Stimulated activated CD4-positive, alpha-beta T cell treated with anti-CD3 and anti-CD28 coated beads, Interleukin-4, amount 100 ng/mL, for 4 hours (primary cell): ENCODE measurements around the gene HS3ST5.

Experiments used
- DNase-seq, 2 experiments: peaks; one replicate each; pipeline ENCODE4 v3.0.0-alpha.2; 2020

The HS3ST5 gene, protein sequence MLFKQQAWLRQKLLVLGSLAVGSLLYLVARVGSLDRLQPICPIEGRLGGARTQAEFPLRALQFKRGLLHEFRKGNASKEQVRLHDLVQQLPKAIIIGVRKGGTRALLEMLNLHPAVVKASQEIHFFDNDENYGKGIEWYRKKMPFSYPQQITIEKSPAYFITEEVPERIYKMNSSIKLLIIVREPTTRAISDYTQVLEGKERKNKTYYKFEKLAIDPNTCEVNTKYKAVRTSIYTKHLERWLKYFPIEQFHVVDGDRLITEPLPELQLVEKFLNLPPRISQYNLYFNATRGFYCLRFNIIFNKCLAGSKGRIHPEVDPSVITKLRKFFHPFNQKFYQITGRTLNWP

DNA sequence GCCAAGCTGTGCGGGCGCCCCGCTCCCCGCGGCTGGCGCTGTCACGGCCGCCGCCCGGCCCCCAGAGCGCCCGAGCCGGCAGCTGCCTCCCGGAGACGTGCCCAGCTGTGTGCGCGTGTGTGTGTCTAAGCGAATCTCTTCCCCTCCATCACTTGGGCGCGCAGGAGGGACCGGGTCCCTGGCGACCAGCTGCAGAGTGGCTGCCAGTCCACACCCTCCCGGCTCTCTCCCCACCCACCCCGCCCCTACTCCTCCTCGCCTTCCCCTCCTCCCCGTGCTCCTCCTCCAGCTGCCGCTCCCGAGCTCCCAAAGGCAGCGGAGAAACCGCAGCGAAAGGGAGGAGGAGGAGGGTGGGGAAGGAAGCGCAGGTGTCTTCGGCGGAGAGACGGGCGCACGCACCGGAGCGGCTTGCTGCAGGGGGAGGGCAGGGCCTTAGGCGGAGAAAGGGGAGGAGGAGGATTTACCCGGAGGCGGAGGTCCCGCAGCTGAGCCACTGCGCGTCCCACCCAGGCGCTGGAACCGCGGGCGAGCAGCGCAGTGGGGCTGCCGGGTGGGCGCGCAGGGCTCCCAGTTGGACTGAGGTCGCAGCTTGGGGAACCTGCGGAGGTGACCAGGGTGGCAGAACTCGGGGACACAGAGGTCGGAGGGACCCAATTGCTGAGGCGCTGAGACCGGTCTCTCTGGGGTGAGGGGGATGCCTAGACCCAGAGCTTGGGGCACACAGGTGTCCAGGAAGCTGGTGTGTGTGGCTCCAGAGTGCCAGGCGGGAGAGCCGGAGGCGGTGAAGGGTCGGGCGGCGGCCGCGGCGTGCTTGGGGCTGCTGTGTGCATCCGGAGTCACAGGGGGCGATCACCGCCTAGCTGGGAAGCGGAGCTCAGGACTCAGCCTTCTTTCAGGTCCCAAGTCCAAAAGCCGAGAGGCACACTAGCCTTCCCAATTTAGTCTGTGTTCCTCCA is at the start of gene HS3ST5:
Gene HS3ST5, minus strand, starts transcription at position 198 of the 956 bp plus-strand sequence. CDS start 280,178 bp downstream, outside the sequence.
- no peak for DNase-seq

DNA sequence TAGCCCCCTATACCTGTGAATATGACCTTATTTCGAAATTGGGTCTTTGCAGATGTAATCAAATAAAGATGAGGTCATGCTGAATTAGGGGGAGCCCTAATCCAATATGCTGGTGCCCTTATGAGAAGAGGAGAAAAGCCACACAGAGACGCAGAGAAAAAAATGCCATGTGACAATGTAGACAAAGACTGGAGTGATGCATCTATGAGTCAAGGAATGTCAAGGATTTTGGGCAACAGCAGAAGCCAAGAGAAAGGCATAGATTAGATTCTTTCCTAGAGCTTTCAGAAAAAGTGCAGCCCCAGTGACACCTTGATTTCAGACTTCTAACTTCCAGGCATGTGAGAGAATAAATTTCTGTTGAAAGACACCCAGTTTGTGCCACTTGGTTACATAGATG is 47.4 kb upstream of the HS3ST5 start:
- no peak for DNase-seq

DNA sequence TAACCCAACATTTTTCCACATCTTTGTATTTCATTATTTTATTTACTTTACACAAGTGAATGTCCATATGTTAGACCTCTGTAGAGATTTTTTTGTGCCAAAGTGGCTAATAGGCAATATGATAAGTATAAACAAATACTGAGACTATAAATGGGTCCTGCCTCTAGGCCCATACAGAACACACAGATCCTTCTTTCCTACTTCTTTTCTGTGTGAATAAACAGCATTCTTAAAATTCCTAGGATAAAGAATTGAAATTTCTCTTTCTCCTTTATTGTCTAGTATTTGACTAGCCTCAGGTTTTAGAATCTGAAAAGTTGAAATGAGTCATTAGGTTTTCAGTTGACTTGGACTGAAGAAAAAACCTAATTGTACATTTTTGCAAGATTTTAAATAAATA is 46.3 kb upstream of the HS3ST5 start:
- no peak for DNase-seq

DNA sequence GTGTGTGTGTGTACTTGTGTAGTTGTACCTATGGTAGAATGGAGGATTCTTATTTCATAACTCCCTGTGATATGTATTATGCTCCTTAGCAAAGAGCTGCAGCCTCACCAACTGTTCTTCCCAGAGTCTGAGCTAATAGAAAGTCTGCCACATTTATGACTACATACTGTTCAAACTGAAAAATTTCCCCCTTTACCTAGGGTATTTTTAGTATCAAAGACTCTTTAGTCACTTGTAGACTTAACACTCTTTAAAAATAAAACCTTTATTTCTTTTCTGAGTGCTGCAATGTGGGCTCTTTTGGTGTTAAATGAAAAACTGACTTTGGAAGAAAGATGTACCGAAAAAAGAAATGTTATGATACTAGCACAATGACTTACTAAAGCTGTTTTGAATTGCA is 39.6 kb upstream of the HS3ST5 start:
- no peak for DNase-seq

DNA sequence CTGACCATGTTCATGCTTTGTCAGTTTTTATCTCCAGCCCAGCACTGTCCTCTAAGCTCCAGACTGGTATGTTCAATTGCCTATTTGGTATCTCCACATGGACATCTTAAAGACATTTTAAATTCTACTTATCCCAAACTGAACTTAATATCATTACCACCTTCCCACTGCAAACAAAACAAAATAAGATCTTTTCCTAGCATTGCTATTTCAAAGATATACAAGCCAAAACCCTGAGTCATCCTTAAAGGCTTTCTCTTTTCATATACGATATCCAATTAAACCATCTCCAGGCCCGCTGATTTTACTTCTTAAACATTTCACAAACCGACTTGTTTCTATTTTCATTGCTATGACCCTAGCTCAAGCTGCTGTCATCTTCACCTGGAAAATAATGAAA is 35.1 kb upstream of the HS3ST5 start:
- DNase-seq: no peak

DNA sequence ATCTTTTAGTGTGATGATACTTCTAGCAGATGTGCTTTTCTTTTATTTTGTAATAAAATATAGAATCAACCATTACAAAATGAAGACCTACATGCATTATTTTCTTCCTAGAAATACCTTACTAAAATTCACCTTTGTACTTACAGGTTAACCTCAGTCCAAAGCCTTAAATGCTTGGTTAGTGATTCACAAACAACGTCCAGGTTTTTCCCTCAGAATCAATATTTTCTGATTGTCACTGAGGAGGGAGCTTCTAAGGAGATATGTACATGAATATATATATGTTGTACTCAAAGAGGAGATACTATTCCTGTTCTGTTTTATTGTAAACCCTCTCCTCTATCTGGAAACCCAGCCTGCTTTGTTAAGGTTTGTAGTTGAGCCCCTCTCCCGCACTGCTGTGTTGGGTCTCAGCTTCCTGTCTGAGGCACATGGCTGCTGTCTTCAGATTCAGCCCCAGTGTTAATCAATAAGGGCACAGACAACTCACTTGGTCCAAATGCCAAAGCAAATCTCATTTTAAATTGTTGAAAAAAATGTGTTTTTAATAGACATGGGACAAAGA is 33.9 kb upstream of the HS3ST5 start:
- no peak for DNase-seq

DNA sequence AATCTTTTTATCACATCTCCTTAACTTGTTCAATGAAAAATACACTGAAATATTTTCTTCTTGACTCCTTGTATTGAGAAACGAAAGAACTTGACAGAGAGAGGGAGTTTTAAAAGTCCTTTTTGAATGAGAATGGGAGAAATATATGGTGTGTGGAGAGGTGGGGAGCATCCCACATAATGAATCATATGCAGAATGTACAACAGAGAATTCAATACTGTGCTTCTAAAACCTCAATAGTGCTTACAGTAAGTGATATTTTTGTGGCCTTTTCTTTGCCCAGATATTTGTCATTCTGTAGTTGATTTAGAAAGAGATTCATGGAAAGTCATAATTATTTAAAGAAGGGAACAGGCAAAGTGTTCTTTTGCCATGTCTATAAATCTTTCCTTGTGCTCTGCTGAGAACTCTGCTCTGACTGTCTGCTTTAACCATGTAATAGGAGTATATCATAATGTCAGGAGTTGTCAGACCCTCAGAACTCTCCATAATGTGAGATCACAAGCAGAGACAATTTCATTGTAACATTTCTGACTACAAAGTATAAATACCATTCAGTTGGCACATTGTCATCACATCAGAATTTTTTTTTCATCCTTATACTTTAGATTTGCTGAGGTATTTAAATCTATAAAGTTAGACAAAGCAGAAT is 32.8 kb upstream of the HS3ST5 start:
- DNase-seq: no peak

DNA sequence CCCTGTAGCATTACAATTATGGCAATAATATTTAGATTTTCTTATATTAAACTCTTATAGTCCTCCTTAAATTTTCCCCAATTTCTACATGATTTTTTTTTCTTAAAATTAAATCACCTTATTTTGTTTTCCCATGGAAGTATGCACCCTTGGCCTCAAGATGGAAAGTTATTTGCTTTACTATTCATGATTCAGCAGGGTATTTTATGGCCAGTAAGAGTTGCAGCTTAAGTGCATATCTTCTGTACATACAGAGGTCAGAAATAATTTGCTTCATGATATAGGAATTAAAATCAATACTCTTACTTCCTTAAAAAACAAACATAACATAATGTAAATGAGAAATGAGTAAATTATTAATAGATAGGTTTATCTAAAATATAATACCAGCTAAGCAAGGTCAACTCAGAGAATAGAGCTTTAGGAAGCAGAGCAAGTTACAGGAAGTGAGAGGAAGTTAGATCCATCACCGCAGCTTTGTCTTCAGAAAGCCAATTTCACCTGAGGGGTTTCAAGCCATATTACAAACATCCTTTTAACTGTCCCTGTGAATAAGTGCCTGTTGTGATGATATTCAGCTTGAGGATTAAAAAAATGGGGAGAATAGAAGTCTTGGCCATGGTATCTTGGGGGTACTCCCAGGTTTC is 24.6 kb upstream of the HS3ST5 start:
- no peak for DNase-seq

DNA sequence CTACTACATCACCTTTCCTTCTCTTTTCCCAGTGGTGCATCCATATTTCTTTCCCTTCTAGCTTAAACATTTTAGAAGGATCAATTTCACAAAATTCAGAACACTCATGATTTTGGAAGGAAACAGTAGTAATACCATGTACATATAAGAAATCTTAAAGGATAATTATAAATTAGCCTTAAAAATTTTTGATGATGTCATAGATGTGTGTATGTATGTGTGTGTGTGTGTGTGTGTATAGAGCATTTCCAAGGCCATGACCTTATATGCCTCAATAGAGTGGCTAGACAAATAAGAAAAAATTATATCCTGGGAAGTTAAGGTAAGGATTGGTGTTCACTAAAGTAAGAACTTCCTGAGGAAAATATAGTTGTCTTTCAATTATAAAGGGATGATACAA is 24.1 kb upstream of the HS3ST5 start:
- DNase-seq: no peak

DNA sequence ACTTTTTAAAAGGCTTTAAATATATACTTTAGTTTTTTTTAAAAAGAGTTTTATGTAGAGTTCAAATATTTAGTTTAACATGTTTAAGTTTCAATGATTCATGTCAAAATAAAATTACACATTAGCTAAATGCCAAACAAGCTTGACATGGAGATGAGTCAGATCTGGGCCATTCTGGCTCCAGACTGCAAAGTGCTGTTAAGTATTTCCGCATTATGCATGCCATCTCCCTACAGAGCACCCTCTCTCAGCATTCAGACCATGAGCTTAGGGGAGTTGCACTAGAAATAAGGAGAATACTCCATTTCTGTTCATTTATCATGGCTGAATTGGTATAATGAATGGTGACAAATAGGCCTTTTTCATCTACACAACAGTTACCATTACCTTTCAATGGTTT is 21.5 kb upstream of the HS3ST5 start:
- no peak for DNase-seq

DNA sequence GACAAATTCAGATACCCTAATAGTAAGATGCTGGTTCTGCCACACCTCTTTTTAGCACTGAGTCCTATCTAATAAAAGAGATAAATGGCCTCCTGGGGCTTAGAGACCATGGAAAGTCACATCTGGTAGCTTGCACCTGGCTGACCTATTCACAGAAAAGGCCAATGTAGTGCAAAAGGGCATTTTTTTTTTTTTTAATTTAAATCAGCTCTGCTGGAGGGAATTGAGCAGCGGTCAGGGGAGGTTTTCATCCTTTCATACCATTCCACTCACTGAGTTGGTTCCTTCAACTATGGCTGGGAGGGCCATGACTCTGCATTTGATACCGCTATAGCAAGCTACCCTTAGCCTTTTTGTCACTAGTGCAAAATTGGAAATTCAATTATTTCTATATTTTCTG is 20.1 kb upstream of the HS3ST5 start:
- DNase-seq: no peak

DNA sequence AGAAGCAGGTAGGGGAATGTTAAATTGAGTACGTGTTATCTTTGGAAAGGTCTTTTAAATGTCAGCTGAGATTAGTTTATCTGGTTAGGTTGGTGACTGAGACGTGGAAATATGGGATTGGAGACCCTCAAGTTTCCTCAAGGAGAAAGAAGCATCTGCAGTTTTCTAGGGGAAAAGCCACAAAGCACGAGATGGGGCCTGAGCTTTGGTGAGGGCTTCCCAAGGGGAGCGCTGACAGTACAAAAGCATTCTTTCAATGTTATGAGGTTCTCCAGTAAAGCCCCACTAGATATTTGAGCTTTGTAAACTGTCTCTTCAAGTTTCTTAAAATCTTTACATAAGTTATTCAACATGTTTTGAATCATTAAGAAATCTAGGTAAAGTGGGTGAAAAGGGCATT is 19.6 kb upstream of the HS3ST5 start:
- DNase-seq: no peak

DNA sequence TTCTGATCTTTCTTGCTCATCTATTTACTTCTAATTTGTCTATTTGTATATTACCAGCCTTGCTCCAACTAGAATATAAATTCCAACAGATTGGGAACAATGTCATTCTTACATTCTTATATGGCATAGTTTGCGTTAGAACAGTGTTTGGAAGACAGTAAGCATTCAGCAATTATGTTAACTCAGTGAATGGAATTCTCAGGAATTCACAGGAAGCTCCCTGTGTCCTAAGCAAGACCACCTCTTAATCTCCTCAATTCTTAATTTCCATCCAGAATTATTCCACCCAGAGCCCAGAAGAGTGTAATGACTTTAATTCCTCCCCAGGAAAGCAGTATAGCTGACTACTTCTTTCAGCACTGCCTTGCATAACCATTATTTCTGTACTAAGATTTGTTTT is 18.2 kb upstream of the HS3ST5 start:
- no peak for DNase-seq

DNA sequence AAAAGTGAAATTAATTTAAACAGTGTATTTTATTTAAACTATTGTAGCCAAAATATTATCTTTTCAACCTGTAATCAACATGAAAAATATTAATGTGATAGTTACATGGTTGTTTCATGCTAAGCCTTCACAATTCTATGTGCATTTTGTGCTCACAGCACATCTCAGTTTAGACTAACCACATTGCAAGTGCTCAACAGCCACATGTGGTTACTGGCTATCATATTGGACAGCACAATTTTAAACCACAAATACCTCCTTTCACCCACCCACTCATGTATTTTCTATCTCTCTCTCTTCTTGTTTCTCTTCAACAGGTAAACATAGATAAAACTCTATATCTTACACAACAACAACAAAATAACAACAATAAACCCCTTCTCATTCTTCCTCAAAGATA is 12.5 kb upstream of the HS3ST5 start:
- DNase-seq: no peak

DNA sequence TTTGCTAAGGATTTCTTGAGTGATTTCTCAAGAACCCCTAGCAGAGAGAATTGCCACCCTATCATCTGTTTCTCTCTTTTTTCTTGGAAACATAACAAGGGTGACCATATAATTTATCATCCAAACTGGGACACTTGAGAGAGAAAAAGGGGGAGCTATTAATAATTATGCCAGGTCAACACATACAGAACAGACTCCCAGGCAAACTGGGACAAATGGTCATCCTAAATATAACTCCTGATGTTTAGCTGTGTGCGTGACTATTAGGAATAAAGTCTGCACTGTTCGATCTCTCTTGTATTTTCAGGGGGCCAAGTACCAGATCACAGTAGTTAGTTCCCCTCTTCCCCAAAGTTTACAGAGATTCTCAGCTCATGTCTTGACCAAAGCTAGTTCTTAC is 11.7 kb upstream of the HS3ST5 start:
- no peak for DNase-seq

DNA sequence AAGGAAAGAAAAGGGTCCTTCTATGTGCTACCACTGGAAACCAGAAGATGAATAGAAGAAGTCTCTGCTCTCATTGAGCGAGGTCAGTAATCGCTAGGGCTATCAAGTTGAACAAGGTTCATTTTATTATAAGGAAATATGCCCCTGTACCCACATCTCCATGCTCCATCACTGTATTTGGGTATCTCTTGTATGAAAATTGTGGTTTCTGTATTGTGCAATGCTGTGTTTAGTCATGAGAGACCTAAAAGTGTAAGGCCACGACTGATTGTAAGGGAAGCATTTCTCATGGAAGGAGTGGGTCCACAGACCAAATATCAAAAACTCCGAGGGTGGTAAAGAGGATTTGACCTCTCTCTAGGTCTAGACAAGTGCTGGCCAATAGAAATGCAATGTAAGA is 3.6 kb upstream of the HS3ST5 start:
- no peak for DNase-seq

DNA sequence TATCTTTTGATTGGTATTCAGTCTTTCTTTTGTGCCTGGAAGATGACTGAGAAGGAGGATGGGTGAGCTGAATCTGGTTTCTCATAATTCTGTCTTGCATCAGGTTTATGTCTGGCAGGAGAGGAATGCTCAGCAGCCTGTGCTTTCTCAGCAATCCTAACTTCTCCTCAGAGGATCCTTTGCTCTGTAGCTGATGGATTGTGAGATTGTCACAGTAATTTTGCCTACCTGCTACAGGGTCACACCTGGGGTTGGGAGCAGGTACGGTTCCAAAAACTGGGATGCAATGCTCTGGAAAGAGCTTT is 2.1 kb upstream of the HS3ST5 start:
- DNase-seq: no peak

DNA sequence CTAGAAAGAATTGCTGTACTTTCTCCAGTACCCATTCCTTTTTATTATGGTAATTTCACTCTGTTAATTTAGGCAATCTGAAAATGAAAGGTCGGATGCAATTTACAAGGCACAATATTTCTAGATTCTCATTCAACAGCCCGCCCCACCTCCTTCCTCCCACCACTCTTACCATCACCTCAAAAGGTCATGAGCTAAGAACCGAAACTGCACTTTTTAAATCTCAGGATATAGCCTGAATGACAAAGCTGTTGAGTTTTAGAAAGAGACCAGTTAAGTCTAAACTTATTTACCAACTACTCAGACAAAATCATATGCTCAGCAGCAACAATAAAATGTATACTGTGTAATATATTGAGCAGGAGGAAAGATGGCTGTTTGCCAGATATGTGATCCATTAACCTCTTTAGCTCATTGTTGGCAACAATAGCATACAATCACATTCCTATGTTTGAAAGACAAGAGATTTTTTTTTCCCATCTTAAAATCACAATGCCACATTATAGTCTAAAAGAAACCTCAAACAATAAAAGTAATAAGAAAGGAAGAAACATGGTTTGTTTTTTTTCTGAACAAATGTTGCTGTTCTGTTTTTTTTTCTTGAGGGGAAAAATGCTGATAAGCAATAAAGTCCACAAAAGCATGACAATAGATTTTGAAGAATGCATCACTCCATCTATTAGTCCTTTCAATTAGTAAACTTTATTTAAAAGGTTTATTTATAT is 1.6 kb upstream of the HS3ST5 start:
- no peak for DNase-seq

DNA sequence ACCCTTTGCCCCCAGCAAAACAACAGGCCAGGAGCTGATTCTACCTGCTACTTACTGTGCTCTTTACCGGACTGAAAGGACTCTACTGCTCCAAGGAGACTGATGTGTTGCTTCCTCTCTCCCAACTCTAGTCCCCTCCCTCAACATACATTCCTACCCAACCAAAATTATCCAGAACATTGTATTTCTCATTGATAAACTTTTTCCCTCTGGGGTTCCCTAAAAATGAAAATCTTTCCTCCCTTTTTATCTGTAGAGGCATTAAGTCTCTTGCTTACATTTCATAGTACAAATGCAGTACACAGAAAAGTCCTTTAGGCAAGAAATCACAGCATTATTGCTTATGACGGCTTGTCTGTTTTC is 940 bp upstream of the HS3ST5 start:
- DNase-seq: no peak

DNA sequence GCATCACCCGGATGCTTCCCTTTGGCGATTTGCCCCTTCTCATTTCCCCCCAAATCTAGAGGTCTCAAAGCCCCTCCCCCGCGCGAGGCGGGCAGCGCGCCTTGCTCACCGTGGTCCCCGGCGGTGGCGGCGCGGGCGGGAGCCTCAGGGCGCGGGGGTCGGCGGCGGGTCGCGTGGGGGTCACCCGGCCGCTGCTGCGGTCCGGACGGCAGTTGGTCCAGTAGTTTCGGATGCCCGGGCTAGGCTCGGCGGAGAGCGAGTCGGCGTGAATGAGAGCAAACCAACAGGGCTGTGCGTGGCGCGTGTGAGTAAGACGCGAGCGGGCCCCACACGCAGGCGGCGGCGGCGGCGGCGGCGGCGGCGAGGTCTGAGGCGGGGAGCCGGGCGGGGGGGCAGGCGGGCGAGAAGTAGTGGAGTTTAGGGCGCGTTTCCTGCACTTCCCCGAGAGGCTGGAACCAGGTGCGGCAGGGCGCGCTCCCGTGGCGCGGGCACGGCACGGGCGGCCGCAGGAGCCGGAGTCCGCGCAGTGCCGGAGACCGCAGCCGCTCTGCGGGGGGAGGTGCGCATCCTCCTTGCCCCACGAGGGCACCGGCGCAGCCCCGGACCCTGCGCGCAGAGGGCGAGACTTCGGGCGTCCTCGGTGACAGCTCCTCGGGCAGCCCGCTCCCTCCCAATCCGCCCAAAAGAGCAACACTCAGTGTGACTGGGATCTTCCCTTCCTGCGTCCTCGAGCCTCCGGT is 567 bp downstream of the HS3ST5 start:
- no peak for DNase-seq

DNA sequence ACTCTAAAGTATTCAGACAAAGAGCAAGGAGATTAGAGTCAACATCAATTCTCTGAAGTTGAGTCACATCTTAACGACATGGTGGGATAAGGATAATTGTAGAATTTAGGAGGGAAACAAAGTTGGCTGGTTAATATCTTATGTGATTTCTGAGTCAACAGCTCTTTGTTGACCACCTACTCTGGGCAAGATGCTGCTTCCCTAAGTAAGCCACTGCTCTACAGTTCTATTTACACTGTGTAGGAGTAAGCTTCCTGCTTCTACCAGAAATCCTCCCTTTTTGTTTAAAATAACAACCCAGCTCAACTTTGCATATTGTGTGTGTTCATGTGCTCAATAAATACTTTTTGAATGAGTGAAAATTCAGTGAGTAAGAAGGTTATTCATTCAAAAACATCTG is 3.1 kb downstream of the HS3ST5 start:
- DNase-seq: no peak

DNA sequence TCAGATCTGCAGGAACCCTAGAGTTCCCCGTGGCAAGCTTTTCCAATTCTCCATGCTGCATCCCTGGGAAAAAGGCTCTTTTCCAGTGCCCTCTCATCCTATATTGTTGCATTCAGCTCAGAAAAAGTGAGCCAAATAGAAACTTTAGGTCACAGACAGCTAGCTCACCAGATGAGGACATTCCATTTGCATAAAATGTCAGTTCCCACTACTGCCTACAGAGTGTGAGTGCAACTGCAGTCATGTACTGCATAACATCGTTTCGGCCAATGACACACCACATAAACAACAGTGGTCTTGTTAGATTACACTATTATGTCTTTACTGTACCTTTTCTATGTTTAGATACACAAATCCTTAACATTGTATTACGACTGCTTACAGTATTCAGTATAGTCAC is 8.6 kb downstream of the HS3ST5 start:
- no peak for DNase-seq
